Cardiac fibroblast (primary cell): ENCODE measurements around the gene LRRTM4.

Source experiments
- DNase-seq, 2 donors: peaks; one replicate each; pipeline versions ENCODE4 v3.0.0 to v3.0.0-alpha.2; 2010; ENCODE audit warnings: low read depth in 2 of 2
- H3K4me3 ChIP-seq, 2 donors: replicated peaks in 1 of 2; 1 replicate in 1 of 2; 2 replicates in 1 of 2; pipeline ENCODE4 v1.5.1; 2011; ENCODE audit warnings: low read depth in 2 of 2, low read length in 2 of 2, mild to moderate bottlenecking in 2 of 2, moderate library complexity in 1 of 2
- CTCF ChIP-seq: IDR thresholded peaks from one replicate; pipeline ENCODE4 v1.5.1; 2011; ENCODE audit warnings: low read depth, mild to moderate bottlenecking, low read length, inconsistent platforms

LRRTM4 gene

GRCh38 chr2:77087987-77088414 lies 434.2 kb downstream of the LRRTM4 start:
- H3K4me3 ChIP-seq: no peak overlapping the region
- DNase-seq: no peak
- no peak for TF ChIP-seq CTCF

GRCh38 chr2:77086478-77086877 lies 435.7 kb downstream of the LRRTM4 start:
- TF ChIP-seq CTCF: no peak
- H3K4me3 ChIP-seq: no peak overlapping the region
- DNase-seq: no peak

GRCh38 chr2:77086051-77086450 lies 436.1 kb downstream of the LRRTM4 start:
- no peak for DNase-seq
- H3K4me3 ChIP-seq: no peak overlapping the region
- no peak for TF ChIP-seq CTCF

GRCh38 chr2:77085561-77085960 lies 436.6 kb downstream of the LRRTM4 start:
- no peak for TF ChIP-seq CTCF
- H3K4me3 ChIP-seq: no peak overlapping the region
- no peak for DNase-seq

- no peak for DNase-seq
- H3K4me3 ChIP-seq: no peak overlapping the region
- TF ChIP-seq CTCF: no peak
Measured at GRCh38 chr2:77081597-77081996, 440.6 kb downstream of the LRRTM4 start.

GRCh38 chr2:77064324-77064723 lies 457.9 kb downstream of the LRRTM4 start:
- TF ChIP-seq CTCF: no peak
- DNase-seq: no peak
- H3K4me3 ChIP-seq: no peak overlapping the region

- no peak for TF ChIP-seq CTCF
- H3K4me3 ChIP-seq: no peak overlapping the region
- no peak for DNase-seq
Measured at GRCh38 chr2:77054938-77055337, 467.2 kb downstream of the LRRTM4 start.
